ENCODE data around the gene CHRDL2.
"Not testable (repeated sequence)": the region's sequence is repeated elsewhere in the genome, so short reads cannot be mapped to it uniquely, and the experiment has no call there.

Gene CHRDL2

GRCh38 chr11:74755395-74755995 lies 24.3 kb upstream of the CHRDL2 start:
- no peaks in the 10 kb centered on the region for H3K9me3 ChIP-seq (ENCODE audit: control insufficient read depth, insufficient read depth, low read length)
- no peak overlapping the region for H3K9ac ChIP-seq (ENCODE audit: low read depth, low read length)
- no peaks in the 10 kb centered on the region for H3K36me3 ChIP-seq (ENCODE audit: insufficient read depth, low read length)
- H3K4me1 ChIP-seq (ENCODE audit: insufficient read depth, low read length) = peaks cover 30% of the 10 kb centered on the region

DNA sequence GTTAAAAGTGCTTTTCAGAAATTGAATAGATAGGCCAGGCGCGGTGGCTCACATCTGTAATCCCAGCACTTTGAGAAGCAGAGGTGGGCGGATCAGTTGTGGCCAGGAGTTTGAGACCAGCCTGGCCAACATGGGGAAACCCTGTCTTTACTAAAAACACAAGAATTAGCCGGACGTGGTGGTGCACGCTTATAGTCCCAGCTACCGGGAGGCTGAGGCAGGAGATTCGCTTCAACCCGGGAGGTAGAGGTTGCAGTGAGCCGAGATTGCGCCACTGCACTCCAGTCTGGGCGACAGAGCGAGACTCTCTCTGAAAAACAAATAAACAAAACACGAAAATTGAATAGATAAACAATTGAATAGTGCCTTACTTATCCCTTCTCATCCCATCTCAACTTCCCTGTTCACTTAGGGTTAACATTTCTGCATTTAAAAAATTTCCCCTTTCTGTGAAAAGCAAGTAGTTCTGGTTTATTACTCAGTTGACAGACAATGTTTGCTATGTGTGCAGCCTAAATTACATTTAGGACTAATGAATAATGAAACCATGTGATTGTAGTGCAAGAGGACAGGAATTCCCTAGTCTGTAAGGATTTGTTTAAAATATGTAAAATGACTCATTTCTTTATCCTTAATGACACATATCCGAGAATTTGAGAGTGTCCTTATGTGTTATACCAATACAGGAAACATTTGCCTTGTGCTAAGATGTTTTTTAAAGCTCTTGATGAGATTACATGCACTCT lies 23.5 kb upstream of the CHRDL2 start:
- H3K9me3 ChIP-seq (ENCODE audit: control insufficient read depth, insufficient read depth, low read length) = no peaks in the 10 kb centered on the region
- H3K4me1 ChIP-seq (ENCODE audit: insufficient read depth, low read length) = peaks cover 35% of the 10 kb centered on the region
- H3K36me3 ChIP-seq (ENCODE audit: insufficient read depth, low read length) = no peaks in the 10 kb centered on the region
- peak overlapping the region; percentile 20; the same call in 1 of the 2 replicates for H3K9ac ChIP-seq (ENCODE audit: low read depth, low read length)

DNA sequence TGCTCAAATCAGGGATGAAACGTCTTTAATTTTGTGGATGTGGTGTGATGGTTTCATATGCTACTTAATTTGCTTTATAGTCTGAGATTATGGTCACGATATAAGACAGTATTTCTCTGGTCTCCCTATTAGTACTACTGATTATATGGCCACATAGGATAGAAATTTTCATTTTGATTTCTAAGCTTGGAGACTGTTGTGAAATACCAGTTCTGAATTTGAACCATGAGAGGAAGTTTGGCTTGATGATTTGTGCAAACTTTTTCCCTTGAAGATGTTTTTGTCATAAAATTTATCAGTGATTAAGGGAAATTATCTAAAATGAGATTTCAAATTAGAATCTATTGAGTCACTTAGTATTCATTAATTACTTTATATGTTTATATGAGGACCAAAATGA lies 20.1 kb upstream of the CHRDL2 start:
- H3K9ac ChIP-seq (ENCODE audit: low read depth, low read length) = no peak overlapping the region
- H3K9me3 ChIP-seq (ENCODE audit: control insufficient read depth, insufficient read depth, low read length) = no peaks in the 10 kb centered on the region
- peaks cover 38% of the 10 kb centered on the region for H3K4me1 ChIP-seq (ENCODE audit: insufficient read depth, low read length)
- H3K36me3 ChIP-seq (ENCODE audit: insufficient read depth, low read length) = no peaks in the 10 kb centered on the region

DNA sequence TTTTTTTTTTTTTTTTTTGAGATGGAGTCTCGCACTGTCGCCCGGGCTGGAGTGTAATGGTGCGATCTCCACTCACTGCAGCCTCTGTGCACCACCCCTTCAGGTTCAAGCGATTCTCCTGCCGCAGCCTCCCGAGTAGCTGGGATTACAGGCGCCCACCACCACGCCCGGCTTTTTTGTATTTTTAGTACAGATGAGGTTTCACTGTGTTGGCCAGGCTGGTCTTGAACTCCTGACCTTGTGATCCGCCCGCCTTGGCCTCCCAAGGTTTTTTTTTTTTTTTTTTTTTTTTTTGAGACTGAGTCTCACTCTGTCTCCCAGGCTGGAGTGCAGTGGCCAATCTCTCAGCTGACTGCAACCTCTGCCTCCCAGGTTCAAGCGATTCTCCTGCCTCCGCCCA lies 19.4 kb upstream of the CHRDL2 start:
- peaks cover 31% of the 10 kb centered on the region for H3K4me1 ChIP-seq (ENCODE audit: insufficient read depth, low read length)
- not testable (repeated sequence) for H3K36me3 ChIP-seq (ENCODE audit: insufficient read depth, low read length); H3K9ac ChIP-seq (ENCODE audit: low read depth, low read length); H3K9me3 ChIP-seq (ENCODE audit: control insufficient read depth, insufficient read depth, low read length)

DNA sequence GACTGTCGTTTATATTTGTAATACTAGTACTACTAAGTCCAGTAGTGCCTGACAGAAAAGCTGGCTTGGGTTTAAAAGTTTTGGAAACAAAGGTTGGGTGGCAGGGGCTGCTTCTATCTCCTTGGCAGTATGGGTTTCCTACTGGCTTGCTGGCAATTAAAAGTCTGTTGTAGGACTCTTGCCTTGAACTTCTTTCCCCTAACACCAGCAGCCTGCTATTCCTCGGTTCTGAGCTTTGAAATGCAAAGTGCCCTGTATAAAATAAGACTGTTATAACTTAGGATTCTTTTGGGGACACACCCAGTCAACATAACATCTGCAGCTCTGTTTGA lies 18.7 kb upstream of the CHRDL2 start:
- H3K36me3 ChIP-seq (ENCODE audit: insufficient read depth, low read length) = no peaks in the 10 kb centered on the region
- H3K9ac ChIP-seq (ENCODE audit: low read depth, low read length) = peak overlapping the region; percentile 73
- peaks cover 25% of the 10 kb centered on the region for H3K4me1 ChIP-seq (ENCODE audit: insufficient read depth, low read length)
- no peaks in the 10 kb centered on the region for H3K9me3 ChIP-seq (ENCODE audit: control insufficient read depth, insufficient read depth, low read length)

GRCh38 chr11:74749127-74749964 lies 18.1 kb upstream of the CHRDL2 start:
- H3K4me1 ChIP-seq (ENCODE audit: insufficient read depth, low read length) = peaks cover 19% of the 10 kb centered on the region
- H3K9me3 ChIP-seq (ENCODE audit: control insufficient read depth, insufficient read depth, low read length) = no peaks in the 10 kb centered on the region
- H3K36me3 ChIP-seq (ENCODE audit: insufficient read depth, low read length) = no peaks in the 10 kb centered on the region
- peak overlapping the region; percentile 73 for H3K9ac ChIP-seq (ENCODE audit: low read depth, low read length)

- Histone ChIP-seq H3K9ac (ENCODE audit: low read depth, low read length) (peak within 1 kb of the TSS; percentile 73), H3K36me3 (ENCODE audit: insufficient read depth, low read length) (no peaks in the 10 kb centered on the region), H3K9me3 (ENCODE audit: control insufficient read depth, insufficient read depth, low read length) (no peaks in the 10 kb centered on the region)
Measured at GRCh38 chr11:74748211-74749126, 17.2 kb upstream of the CHRDL2 start, which contains the start of gene RNF169. TSS of gene RNF169 (plus strand) at chr11:74748849. CDS start at chr11:74748881, 32 bp downstream.

GRCh38 chr11:74746868-74747267 lies 15.6 kb upstream of the CHRDL2 start:
- Histone ChIP-seq H3K36me3 (ENCODE audit: insufficient read depth, low read length) (no peaks in the 10 kb centered on the region), H3K9ac (ENCODE audit: low read depth, low read length) (no peak overlapping the region), H3K4me1 (ENCODE audit: insufficient read depth, low read length) (peaks cover 11% of the 10 kb centered on the region), H3K9me3 (ENCODE audit: control insufficient read depth, insufficient read depth, low read length) (no peaks in the 10 kb centered on the region)

More at GRCh38 chr11:74748211-74749126, 17.2 kb upstream of the CHRDL2 start, which contains the start of gene RNF169:
- peaks cover 11% of the 10 kb centered on the region for H3K4me1 ChIP-seq (ENCODE audit: insufficient read depth, low read length)

DNA sequence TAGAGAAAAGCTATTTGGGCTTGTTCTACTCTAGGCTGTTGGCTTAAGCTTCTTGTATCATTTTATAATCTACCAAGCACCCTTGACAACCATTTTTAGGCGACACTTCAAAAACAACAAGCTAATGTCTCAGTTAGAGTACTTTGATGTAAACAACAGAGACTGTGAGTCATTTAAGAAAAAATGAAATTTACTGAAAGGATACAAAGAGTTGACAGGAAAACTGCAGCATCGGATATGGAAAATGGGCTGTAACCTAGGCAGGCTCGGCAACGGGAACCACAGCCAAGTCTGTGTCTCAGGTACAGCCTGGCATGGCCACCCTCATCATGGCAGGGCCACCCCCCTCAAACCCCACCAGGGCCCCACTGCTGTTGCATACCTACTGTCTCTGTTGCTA lies 13.1 kb upstream of the CHRDL2 start:
- Histone ChIP-seq H3K9me3 (ENCODE audit: control insufficient read depth, insufficient read depth, low read length) (peaks cover 6% of the 10 kb centered on the region), H3K36me3 (ENCODE audit: insufficient read depth, low read length) (no peaks in the 10 kb centered on the region), H3K9ac (ENCODE audit: low read depth, low read length) (no peak overlapping the region), H3K4me1 (ENCODE audit: insufficient read depth, low read length) (peaks cover 7% of the 10 kb centered on the region)

DNA sequence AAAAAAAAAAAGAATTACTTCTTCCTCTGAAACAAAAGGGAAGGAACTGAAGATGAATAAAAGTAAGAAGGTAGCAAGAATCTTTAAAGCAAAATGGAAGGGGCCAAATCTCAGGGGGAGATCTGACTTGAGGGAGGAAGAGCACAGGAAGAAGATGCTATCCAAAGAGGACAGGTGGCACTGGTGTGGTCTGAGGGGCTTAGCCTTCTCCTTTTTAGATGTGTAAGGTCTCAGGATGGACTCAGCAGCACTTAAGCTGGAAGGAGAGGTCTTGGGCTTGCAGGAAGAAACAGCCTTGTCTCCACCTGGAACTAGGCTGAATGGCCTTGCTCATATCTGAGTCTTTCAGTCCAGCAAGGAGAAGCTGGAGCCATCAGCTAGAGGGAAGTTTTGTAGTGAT lies 12.4 kb upstream of the CHRDL2 start:
- Histone ChIP-seq H3K9ac (ENCODE audit: low read depth, low read length) (no peak overlapping the region), H3K36me3 (ENCODE audit: insufficient read depth, low read length) (no peaks in the 10 kb centered on the region), H3K4me1 (ENCODE audit: insufficient read depth, low read length) (peaks cover 7% of the 10 kb centered on the region), H3K9me3 (ENCODE audit: control insufficient read depth, insufficient read depth, low read length) (peaks cover 6% of the 10 kb centered on the region)

- Histone ChIP-seq H3K36me3 (ENCODE audit: insufficient read depth, low read length) (no peaks in the 10 kb centered on the region), H3K4me1 (ENCODE audit: insufficient read depth, low read length) (no peaks in the 10 kb centered on the region; the same call in 1 of the 2 replicates), H3K9ac (ENCODE audit: low read depth, low read length) (no peak overlapping the region), H3K9me3 (ENCODE audit: control insufficient read depth, insufficient read depth, low read length) (peaks cover 6% of the 10 kb centered on the region)
Measured at GRCh38 chr11:74742070-74742469, 10.8 kb upstream of the CHRDL2 start.

- Histone ChIP-seq H3K4me1 (ENCODE audit: insufficient read depth, low read length) (no peaks in the 10 kb centered on the region), H3K36me3 (ENCODE audit: insufficient read depth, low read length) (no peaks in the 10 kb centered on the region)
Measured at GRCh38 chr11:74739546-74740270, 8.5 kb upstream of the CHRDL2 start.

GRCh38 chr11:74736031-74736430 lies 4.8 kb upstream of the CHRDL2 start:
- H3K9me3 ChIP-seq (ENCODE audit: control insufficient read depth, insufficient read depth, low read length) = peaks cover 6% of the 10 kb centered on the region
- H3K36me3 ChIP-seq (ENCODE audit: insufficient read depth, low read length) = no peaks in the 10 kb centered on the region
- H3K4me1 ChIP-seq (ENCODE audit: insufficient read depth, low read length) = no peaks in the 10 kb centered on the region
- no peak overlapping the region for H3K9ac ChIP-seq (ENCODE audit: low read depth, low read length)

More at GRCh38 chr11:74739546-74740270, 8.5 kb upstream of the CHRDL2 start:
- no peak overlapping the region; the same call in 1 of the 2 replicates for H3K9ac ChIP-seq (ENCODE audit: low read depth, low read length)
- H3K9me3 ChIP-seq (ENCODE audit: control insufficient read depth, insufficient read depth, low read length) = peaks cover 6% of the 10 kb centered on the region

Data from ES-I3 (cell line).